Hepatocyte (in vitro differentiated cells): Measurements from ENCODE around the gene RPL9. TPM values are rescaled to one million over a fixed set of nuclear protein-coding genes. Genes with fewer than 3 reads are reported as not detected.

Experiments used
- DNase-seq: peaks from one replicate; pipeline ENCODE4 v3.0.0-alpha.2; 2016; ENCODE audit warnings: low spot score
- H2AFZ ChIP-seq: fragments of 200-600 bp; sonication (generic); 2 replicates; pipeline ENCODE4 v1.6.0; 2016; ENCODE audit warnings: antibody characterized with exemption, mild to moderate bottlenecking
- H3K27ac ChIP-seq: fragments of 200-600 bp; sonication (generic); 2 replicates; pipeline ENCODE4 v1.5.1; 2016; ENCODE audit warnings: mild to moderate bottlenecking
- H3K27me3 ChIP-seq: fragments of 200-600 bp; sonication (generic); 2 replicates; pipeline ENCODE4 v1.6.1; 2016
- H3K36me3 ChIP-seq: fragments of 200-600 bp; sonication (generic); replicated peaks from 2 replicates; pipeline ENCODE4 v1.5.1; 2016; ENCODE audit warnings: low read depth; ENCODE audit not compliant: insufficient read depth
- H3K4me1 ChIP-seq: fragments of 200-600 bp; sonication (generic); 2 replicates; pipeline ENCODE4 v1.5.1; 2016; ENCODE audit warnings: mild to moderate bottlenecking, moderate library complexity; ENCODE audit not compliant: insufficient read depth
- H3K4me2 ChIP-seq: fragments of 200-600 bp; sonication (generic); 2 replicates; pipeline ENCODE4 v1.6.0; 2016
- H3K4me3 ChIP-seq: fragments of 200-600 bp; sonication (generic); 2 replicates; pipeline ENCODE4 v1.5.1; 2016; ENCODE audit warnings: mild to moderate bottlenecking
- H3K79me2 ChIP-seq: fragments of 200-600 bp; sonication (generic); 2 replicates; pipeline ENCODE4 v1.6.0; 2017; ENCODE audit warnings: mild to moderate bottlenecking
- H3K9me2 ChIP-seq: fragments of 200-600 bp; sonication (generic); replicated peaks from 2 replicates; pipeline ENCODE4 v1.6.0; 2017; ENCODE audit warnings: mild to moderate bottlenecking; ENCODE audit not compliant: insufficient read depth
- H3K9me3 ChIP-seq: fragments of 200-600 bp; sonication (generic); 2 replicates; pipeline ENCODE4 v1.5.1; 2016; ENCODE audit warnings: low read depth, mild to moderate bottlenecking
- H4K20me1 ChIP-seq: fragments of 200-600 bp; sonication (generic); 2 replicates; pipeline ENCODE4 v1.6.0; 2016; ENCODE audit warnings: mild to moderate bottlenecking; ENCODE audit not compliant: insufficient read depth, poor library complexity, severe bottlenecking
- CTCF ChIP-seq: fragments of 200-600 bp; sonication (generic); IDR thresholded peaks from 2 replicates; pipeline ENCODE4 v1.5.1; 2016; ENCODE audit warnings: antibody characterized with exemption, mild to moderate bottlenecking; ENCODE audit not compliant: poor library complexity
- EZH2 ChIP-seq: fragments of 200-600 bp; sonication (generic); IDR thresholded peaks from 2 replicates; pipeline ENCODE4 v1.6.1; 2016; ENCODE audit warnings: antibody characterized with exemption, mild to moderate bottlenecking, borderline replicate concordance
- EZH2phosphoT487 ChIP-seq: fragments of 200-600 bp; sonication (generic); IDR thresholded peaks from one replicate; pipeline ENCODE4 v1.6.1; 2018; ENCODE audit warnings: antibody characterized with exemption, mild to moderate bottlenecking, low read depth, moderate library complexity; ENCODE audit not compliant: unreplicated experiment, severe bottlenecking
- WGBS: methylation state at CpG from one replicate; pipeline ENCODE4 v1.1.6; 2016; ENCODE audit warnings: low lambda C conversion rate; ENCODE audit errors: missing lambda C conversion rate; 5-methylcytosine and 5-hydroxymethylcytosine counted together
- polyA plus RNA-seq: library from polyadenylated mRNA; unstranded; fragments of >200 nt; fragmentation: Nextera tagmentation; extraction: Ambion mirVana; gene quantifications from 2 replicates; pipeline ENCODE4 v1.2.1, GENCODE V29; 2016
- total RNA-seq: library from RNA; depleted of rRNA; stranded (reverse); fragments of >200 nt; gene quantifications from 2 replicates; pipeline ENCODE4 v1.2.3, GENCODE V29; 2014

The RPL9 gene
- total and polyA plus RNA-seq, 2 experiments from 2014 or later: 475 to 2,831 TPM

- H2AFZ ChIP-seq: no peak overlapping the region
Observed at GRCh38 chr4:39435659-39436563, 22.8 kb downstream of the RPL9 start.

GRCh38 chr4:39433878-39434492 lies 24.7 kb downstream of the RPL9 start:
- Histone ChIP-seq H3K4me2 (no peak overlapping the region), H3K79me2 (no peaks in the 10 kb centered on the region), H3K4me3 (no peak overlapping the region), H3K36me3 (no peaks in the 10 kb centered on the region), H3K9me2 (no peaks in the 10 kb centered on the region), H3K27me3 (no peaks in the 10 kb centered on the region), H3K27ac (no peak overlapping the region), H3K9me3 (no peaks in the 10 kb centered on the region), H3K4me1 (peaks cover 15% of the 10 kb centered on the region), H4K20me1 (no peaks in the 10 kb centered on the region), H2AFZ (no peak overlapping the region)
- TF ChIP-seq EZH2 (no peak), CTCF (no peak), EZH2phosphoT487 (no peak)
- WGBS: 91% methylated on average over 11 of the region's 11 CpGs
- no peak for DNase-seq

More at GRCh38 chr4:39435659-39436563, 22.8 kb downstream of the RPL9 start:
- no peak for DNase-seq
- TF ChIP-seq EZH2phosphoT487 (no peak), CTCF (peak; percentile 43), EZH2 (no peak)
- Histone ChIP-seq H3K36me3 (no peaks in the 10 kb centered on the region), H3K9me2 (no peaks in the 10 kb centered on the region), H3K27me3 (no peaks in the 10 kb centered on the region), H3K79me2 (no peaks in the 10 kb centered on the region), H3K4me1 (peaks cover 12% of the 10 kb centered on the region), H3K4me3 (no peak overlapping the region), H3K9me3 (no peaks in the 10 kb centered on the region), H4K20me1 (no peaks in the 10 kb centered on the region), H3K4me2 (no peak overlapping the region), H3K27ac (no peak overlapping the region)
- WGBS: 77% methylated on average over 7 of the region's 7 CpGs

- Histone ChIP-seq H3K4me2 (peak overlapping the region; percentile 0), H3K27me3 (no peaks in the 10 kb centered on the region), H2AFZ (no peak overlapping the region), H3K36me3 (no peaks in the 10 kb centered on the region), H3K4me3 (no peak overlapping the region), H3K9me3 (no peaks in the 10 kb centered on the region), H3K4me1 (peaks cover 5% of the 10 kb centered on the region), H3K79me2 (no peaks in the 10 kb centered on the region), H3K27ac (peak overlapping the region; percentile 11), H4K20me1 (no peaks in the 10 kb centered on the region), H3K9me2 (no peaks in the 10 kb centered on the region)
- DNase-seq: no peak
- 61% methylated on average over 4 of the region's 4 CpGs for WGBS
- no peak for TF ChIP-seq EZH2
- TF ChIP-seq CTCF: no peak
- TF ChIP-seq EZH2phosphoT487: no peak
Observed at GRCh38 chr4:39429476-39430334, 29.0 kb downstream of the RPL9 start.
